ENCODE measurements around the gene RGL1. TPM values are rescaled to one million over a fixed set of nuclear protein-coding genes. Genes with fewer than 3 reads are reported as not detected.

RGL1 gene
- total RNA-seq, 6 experiments from 2014 or later = 12.0 to 16.8 (median 14.7) TPM

DNA sequence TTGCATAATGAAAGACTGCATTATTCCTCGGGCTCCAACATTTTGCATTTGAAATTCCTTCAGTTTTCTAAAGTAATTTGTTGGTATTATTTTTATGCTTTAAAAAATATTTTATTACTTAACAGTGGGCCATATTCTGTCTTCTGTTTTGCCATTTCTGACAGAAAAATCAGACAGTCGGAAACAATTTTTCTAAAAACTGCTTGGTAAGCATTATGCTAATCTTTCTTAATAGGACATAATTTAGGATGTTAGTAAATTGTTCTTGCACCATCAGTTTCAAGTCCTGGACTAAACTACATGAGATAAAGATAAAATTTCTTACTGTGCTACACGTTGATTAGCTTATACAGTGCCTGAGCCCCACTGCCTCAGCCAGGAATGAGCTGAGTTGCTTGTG, 11.2 kb downstream of the RGL1 start:
- no peak overlapping the region for H3K27ac Mint-ChIP-seq
- H3K36me3 Mint-ChIP-seq (ENCODE audit: low read depth) = peaks cover under 1% of the 10 kb centered on the region; the same call in 1 of the 2 replicates
- no peak overlapping the region for H3K4me3 Mint-ChIP-seq
- peaks cover 63% of the 10 kb centered on the region for H3K4me1 Mint-ChIP-seq (ENCODE audit: low read depth)
- no peaks in the 10 kb centered on the region for H3K9me3 Mint-ChIP-seq
- DNase-seq = no peak
- TF ChIP-seq, protein P1, sequence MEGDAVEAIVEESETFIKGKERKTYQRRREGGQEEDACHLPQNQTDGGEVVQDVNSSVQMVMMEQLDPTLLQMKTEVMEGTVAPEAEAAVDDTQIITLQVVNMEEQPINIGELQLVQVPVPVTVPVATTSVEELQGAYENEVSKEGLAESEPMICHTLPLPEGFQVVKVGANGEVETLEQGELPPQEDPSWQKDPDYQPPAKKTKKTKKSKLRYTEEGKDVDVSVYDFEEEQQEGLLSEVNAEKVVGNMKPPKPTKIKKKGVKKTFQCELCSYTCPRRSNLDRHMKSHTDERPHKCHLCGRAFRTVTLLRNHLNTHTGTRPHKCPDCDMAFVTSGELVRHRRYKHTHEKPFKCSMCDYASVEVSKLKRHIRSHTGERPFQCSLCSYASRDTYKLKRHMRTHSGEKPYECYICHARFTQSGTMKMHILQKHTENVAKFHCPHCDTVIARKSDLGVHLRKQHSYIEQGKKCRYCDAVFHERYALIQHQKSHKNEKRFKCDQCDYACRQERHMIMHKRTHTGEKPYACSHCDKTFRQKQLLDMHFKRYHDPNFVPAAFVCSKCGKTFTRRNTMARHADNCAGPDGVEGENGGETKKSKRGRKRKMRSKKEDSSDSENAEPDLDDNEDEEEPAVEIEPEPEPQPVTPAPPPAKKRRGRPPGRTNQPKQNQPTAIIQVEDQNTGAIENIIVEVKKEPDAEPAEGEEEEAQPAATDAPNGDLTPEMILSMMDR (IDR thresholded peaks at IDR 0.05) = no peak
- H3K27me3 Mint-ChIP-seq (ENCODE audit: insufficient read depth) = no peaks in the 10 kb centered on the region

DNA sequence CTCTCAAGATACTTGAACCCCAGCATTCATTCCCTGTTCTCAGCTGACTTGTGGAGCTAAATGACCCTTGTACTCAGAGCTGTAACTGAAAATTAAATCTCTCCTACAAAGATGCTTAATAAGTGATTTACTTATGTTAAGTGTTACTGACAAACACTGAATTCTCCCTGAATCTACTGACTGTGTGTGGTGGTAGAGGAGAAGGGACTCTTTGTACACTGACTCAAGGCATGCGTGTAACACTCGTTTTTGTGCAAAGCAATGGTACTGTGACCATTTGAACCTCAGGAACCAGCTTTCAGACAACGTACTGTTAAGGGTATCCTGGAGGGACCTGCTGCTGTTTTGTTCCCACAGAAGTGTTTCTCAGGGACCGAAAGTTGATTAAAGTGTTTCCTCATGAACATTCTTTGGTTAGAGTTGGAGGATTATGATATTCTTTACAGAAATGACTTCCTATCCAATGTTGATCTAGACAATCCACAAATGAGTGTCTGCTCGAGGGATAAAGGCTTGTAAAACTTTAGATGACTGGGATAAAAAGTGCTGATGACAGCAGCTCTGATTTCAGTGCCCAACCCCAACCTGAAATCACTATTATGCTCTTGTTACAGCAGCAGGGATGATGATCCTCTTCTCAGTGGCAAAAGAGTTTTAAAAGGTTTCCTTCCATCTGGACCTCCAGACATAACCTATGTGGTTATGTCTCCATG, 12.8 kb downstream of the RGL1 start:
- H3K27ac Mint-ChIP-seq = peak overlapping the region; percentile 27; the same call in 1 of the 2 replicates
- peaks cover 67% of the 10 kb centered on the region for H3K4me1 Mint-ChIP-seq (ENCODE audit: low read depth)
- no peaks in the 10 kb centered on the region for H3K36me3 Mint-ChIP-seq (ENCODE audit: low read depth)
- no peak overlapping the region; the same call in 1 of the 2 replicates for H3K4me3 Mint-ChIP-seq
- H3K9me3 Mint-ChIP-seq = no peaks in the 10 kb centered on the region
- peak; percentile 11 for DNase-seq
- TF ChIP-seq, protein P1 (IDR thresholded peaks at IDR 0.05) = no peak
- H3K27me3 Mint-ChIP-seq (ENCODE audit: insufficient read depth) = no peaks in the 10 kb centered on the region

DNA sequence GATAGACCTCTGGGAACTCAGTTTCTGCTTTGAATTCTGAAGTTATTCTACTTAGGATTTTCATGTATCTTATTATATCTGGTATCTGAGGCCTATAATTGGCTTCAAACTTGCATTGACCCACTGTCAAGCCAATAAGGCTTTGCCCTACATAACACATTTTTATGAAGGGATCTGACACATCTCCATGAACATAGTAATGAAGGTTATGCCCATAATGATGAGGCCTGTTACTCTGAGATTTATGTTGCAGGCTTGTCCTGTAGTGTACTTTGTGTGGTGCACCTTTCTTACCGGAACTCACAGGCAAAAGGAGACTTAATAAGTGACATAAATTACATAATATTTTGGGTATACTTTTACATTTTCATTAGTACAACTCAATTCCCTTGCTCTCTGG, 14.1 kb downstream of the RGL1 start:
- DNase-seq = no peak
- Mint-ChIP-seq H3K36me3 (ENCODE audit: low read depth) (no peaks in the 10 kb centered on the region), H3K4me1 (ENCODE audit: low read depth) (peaks cover 59% of the 10 kb centered on the region), H3K27me3 (ENCODE audit: insufficient read depth) (no peaks in the 10 kb centered on the region), H3K4me3 (no peak overlapping the region), H3K9me3 (no peaks in the 10 kb centered on the region), H3K27ac (no peak overlapping the region)
- TF ChIP-seq, protein P1 (IDR thresholded peaks at IDR 0.05) = no peak

DNA sequence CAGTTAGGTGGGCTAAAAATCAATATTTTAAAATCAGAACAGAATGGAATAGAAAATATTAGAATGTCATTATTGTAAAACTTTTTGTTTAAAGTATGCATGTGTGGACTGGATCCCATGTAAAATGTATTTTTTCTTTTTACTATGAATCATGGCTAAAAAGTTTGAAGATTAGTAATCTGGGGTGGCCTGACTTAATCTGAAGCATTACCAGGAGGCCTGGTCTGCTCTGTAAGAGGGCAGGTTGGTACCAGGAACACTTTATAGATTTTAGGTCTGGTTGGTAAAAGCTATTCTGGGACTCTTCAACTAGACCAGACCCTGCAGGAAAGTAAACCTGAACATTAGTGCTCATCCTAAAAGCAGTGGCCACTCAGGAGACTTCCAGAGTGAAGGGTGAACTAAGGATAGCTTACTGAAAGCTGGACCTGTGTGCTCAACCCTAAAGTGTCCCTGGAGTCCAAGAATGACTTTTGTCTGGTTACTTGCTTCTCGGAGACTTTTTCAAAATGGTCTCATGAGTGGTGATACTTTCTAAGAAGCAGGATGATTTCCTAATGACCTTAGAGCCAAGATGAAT, 16.5 kb downstream of the RGL1 start:
- peak overlapping the region; percentile 76 for H3K27ac Mint-ChIP-seq
- peak; percentile 11 for DNase-seq
- H3K27me3 Mint-ChIP-seq (ENCODE audit: insufficient read depth) = peaks cover 3% of the 10 kb centered on the region
- peak overlapping the region; percentile 18 for H3K4me3 Mint-ChIP-seq
- H3K9me3 Mint-ChIP-seq = no peaks in the 10 kb centered on the region
- peaks cover 68% of the 10 kb centered on the region for H3K4me1 Mint-ChIP-seq (ENCODE audit: low read depth)
- peaks cover 9% of the 10 kb centered on the region for H3K36me3 Mint-ChIP-seq (ENCODE audit: low read depth)
- TF ChIP-seq, protein P1 (IDR thresholded peaks at IDR 0.05) = no peak

DNA sequence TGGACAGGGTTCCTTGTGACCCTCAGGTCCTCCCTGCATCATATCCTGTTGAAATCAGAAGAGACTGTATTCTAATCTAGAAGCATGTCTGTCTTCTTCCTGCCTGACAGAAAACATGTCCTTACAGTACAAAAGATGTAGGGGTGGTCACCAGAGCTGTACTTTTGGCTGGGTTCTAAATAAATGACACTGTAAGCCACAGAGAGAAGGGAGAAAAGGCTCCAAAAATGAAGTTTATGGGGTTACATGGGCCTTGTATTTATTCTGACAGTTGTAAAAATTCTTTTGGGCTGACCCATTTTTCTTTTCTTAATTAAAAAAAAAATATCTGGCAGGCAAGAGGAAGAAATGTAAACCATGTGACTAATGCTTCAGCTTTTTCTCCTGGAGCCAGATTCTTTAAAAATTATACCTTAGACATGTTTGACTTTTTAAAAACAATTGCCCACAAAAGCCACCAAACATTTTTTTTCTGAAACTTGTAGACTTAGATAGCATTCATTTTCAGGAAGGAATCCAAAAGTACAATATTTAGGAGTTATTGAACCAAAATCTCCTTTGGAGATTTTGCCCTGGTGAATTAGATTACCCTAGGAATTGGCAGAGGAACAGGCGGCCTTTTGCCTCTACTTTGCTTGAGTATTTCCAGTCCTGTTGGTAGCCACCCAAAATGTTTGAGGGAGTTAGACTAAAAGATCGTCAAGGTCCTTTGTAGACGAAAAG, 17.1 kb downstream of the RGL1 start:
- peaks cover 10% of the 10 kb centered on the region for H3K36me3 Mint-ChIP-seq (ENCODE audit: low read depth)
- peak overlapping the region; percentile 18 for H3K4me3 Mint-ChIP-seq
- H3K4me1 Mint-ChIP-seq (ENCODE audit: low read depth) = peaks cover 64% of the 10 kb centered on the region
- H3K9me3 Mint-ChIP-seq = no peaks in the 10 kb centered on the region
- H3K27ac Mint-ChIP-seq = peak overlapping the region; percentile 76
- H3K27me3 Mint-ChIP-seq (ENCODE audit: insufficient read depth) = peaks cover 3% of the 10 kb centered on the region
- TF ChIP-seq, protein P1 (IDR thresholded peaks at IDR 0.05) = no peak
- peak; percentile 65 for DNase-seq
